MCF 10A (cell line): ENCODE measurements around the gene ACSL6. TPM values are rescaled to one million over a fixed set of nuclear protein-coding genes. Genes with fewer than 3 reads are reported as not detected.

Source experiments
- BruUV-seq: library from RNA; stranded (reverse); fragments of 400-500 nt; replicated peaks from 2 replicates; lab custom pipeline; 2021; lab: Mats Ljungman, UMichigan
- CTCF ChIA-PET: fragments of 300-600 bp; sonication (Branson Sonifier 250); formaldehyde crosslinking; extraction: SDS; loops from one replicate; lab custom pipeline; 2021; ENCODE audit warnings: antibody characterized with exemption, inconsistent platforms; lab: Yijun Ruan, JAX
- POLR2A ChIA-PET: fragments of 300-600, 350-650 bp; sonication (Branson Sonifier 250); formaldehyde crosslinking; extraction: SDS; loops from one replicate; lab custom pipeline; 2020; ENCODE audit warnings: antibody characterized with exemption, inconsistent platforms; lab: Yijun Ruan, JAX
- DNase-seq: peaks from one replicate; pipeline ENCODE4 v3.0.0-alpha.2; 2018; ENCODE audit not compliant: unreplicated experiment
- H3K27ac Mint-ChIP-seq: one replicate; pipeline ENCODE4 v1.8.0; 2022; ENCODE audit warnings: mild to moderate bottlenecking, low read depth, mixed read lengths; ENCODE audit not compliant: unreplicated experiment
- H3K27me3 Mint-ChIP-seq: one replicate; pipeline ENCODE4 v1.8.0; 2022; ENCODE audit warnings: mixed read lengths; ENCODE audit not compliant: insufficient read depth, unreplicated experiment
- H3K36me3 Mint-ChIP-seq: one replicate; pipeline ENCODE4 v1.8.0; 2022; ENCODE audit warnings: mild to moderate bottlenecking, moderate library complexity, mixed read lengths; ENCODE audit not compliant: insufficient read depth, unreplicated experiment
- H3K4me1 Mint-ChIP-seq: one replicate; pipeline ENCODE4 v1.8.0; 2022; ENCODE audit warnings: mixed read lengths; ENCODE audit not compliant: insufficient read depth, unreplicated experiment
- H3K4me3 Mint-ChIP-seq: one replicate; pipeline ENCODE4 v1.8.0; 2022; ENCODE audit warnings: mild to moderate bottlenecking, moderate library complexity, mixed read lengths; ENCODE audit not compliant: unreplicated experiment
- H3K9me3 Mint-ChIP-seq: one replicate; pipeline ENCODE4 v1.8.0; 2022; ENCODE audit warnings: mixed read lengths; ENCODE audit not compliant: unreplicated experiment
- CTCF ChIP-seq: fragments of 200-600 bp; IDR thresholded peaks from one replicate; pipeline ENCODE4 v1.8.0; 2022; ENCODE audit warnings: antibody characterized with exemption, mild to moderate bottlenecking; ENCODE audit not compliant: unreplicated experiment
- intact Hi-C: fragments of 100-400 bp; cut with micrococcal nuclease; formaldehyde crosslinking; loops from 2 replicates; pipeline ENCODE4 v1.14.1; 2022
- total RNA-seq: library from RNA; stranded (reverse); gene quantifications from 2 replicates; pipeline ENCODE4 v1.2.3, GENCODE V29; 2022

The ACSL6 gene
- total RNA-seq, 1 experiment from 2014 or later: not detected

- Mint-ChIP-seq H3K4me3 (no peak overlapping the region), H3K36me3 (no peaks in the 10 kb centered on the region), H3K27ac (no peak overlapping the region), H3K9me3 (no peaks in the 10 kb centered on the region), H3K4me1 (no peaks in the 10 kb centered on the region), H3K27me3 (peaks cover 45% of the 10 kb centered on the region)
- intact Hi-C loops: no loop called here
- TF ChIP-seq CTCF: no peak
- POLR2A ChIA-PET: interaction anchor here (0.6 kb wide), 1 partner anchor 16 kb away, joined by 4 read pairs; no protein-coding TSS in a partner anchor
- no TSS peak for BruUV-seq
- no peak for DNase-seq
- CTCF ChIA-PET: interaction anchor here (2.1 to 2.7 kb wide), 2 partner anchors 9 to 11 kb away, joined by 6 to 10 read pairs; no protein-coding TSS in a partner anchor
Observed at GRCh38 chr5:132016721-132017250, 5.3 kb upstream of the ACSL6 start.

- intact Hi-C loops: no loop called here
- CTCF ChIA-PET: interaction anchor here (0.6 to 0.9 kb wide), 2 partner anchors 201 to 818 kb away, joined by 3 read pairs; no protein-coding TSS in a partner anchor
- no peak for TF ChIP-seq CTCF
- Mint-ChIP-seq H3K27ac (no peak overlapping the region), H3K27me3 (peaks cover 39% of the 10 kb centered on the region), H3K4me1 (peaks cover 6% of the 10 kb centered on the region), H3K4me3 (no peak overlapping the region), H3K9me3 (no peaks in the 10 kb centered on the region), H3K36me3 (no peaks in the 10 kb centered on the region)
- no TSS peak for BruUV-seq
- no peak for DNase-seq
- POLR2A ChIA-PET: no interaction called here
Observed at GRCh38 chr5:132013711-132014110, 2.3 kb upstream of the ACSL6 start.

- ChIA-PET CTCF (interaction anchor here (0.6 to 0.9 kb wide), 3 partner anchors 201 to 819 kb away, joined by 3 to 5 read pairs (median 3); no protein-coding TSS in a partner anchor), POLR2A (no interaction called here)
- intact Hi-C loops: no loop called here
- no TSS peak for BruUV-seq
- Mint-ChIP-seq H3K4me1 (peaks cover 12% of the 10 kb centered on the region), H3K9me3 (no peaks in the 10 kb centered on the region), H3K4me3 (no peak overlapping the region), H3K27ac (no peak overlapping the region), H3K27me3 (peaks cover 33% of the 10 kb centered on the region), H3K36me3 (no peaks in the 10 kb centered on the region)
- TF ChIP-seq CTCF: no peak
- no peak for DNase-seq
Observed at GRCh38 chr5:132013006-132013689, 1.7 kb upstream of the ACSL6 start.

- CTCF ChIA-PET: interaction anchor here (0.6 to 1.0 kb wide), 3 partner anchors 202 to 423 kb away, joined by 3 to 5 read pairs (median 3); no protein-coding TSS in a partner anchor
- peak overlapping the region; percentile 50 for H3K4me3 Mint-ChIP-seq
- intact Hi-C loops: no loop called here
- H3K9me3 Mint-ChIP-seq: no peaks in the 10 kb centered on the region
- H3K27me3 Mint-ChIP-seq: peaks cover 26% of the 10 kb centered on the region
- BruUV-seq: no TSS peak
- H3K27ac Mint-ChIP-seq: no peak overlapping the region
- no peaks in the 10 kb centered on the region for H3K36me3 Mint-ChIP-seq
- H3K4me1 Mint-ChIP-seq: peaks cover 15% of the 10 kb centered on the region
- POLR2A ChIA-PET: interaction anchor here (1.4 kb wide), 1 partner anchor 12 kb away, joined by 3 read pairs; no protein-coding TSS in a partner anchor
- DNase-seq: peak; percentile 36
- no peak for TF ChIP-seq CTCF
Observed at GRCh38 chr5:132012371-132013005, 1.0 kb upstream of the ACSL6 start.
